NCI-H146 (cell line): Measurements from ENCODE around the gene KBTBD7.

Experiments
- DNase-seq: peaks from one replicate; lab custom pipeline; 2025; lab: John Stamatoyannopoulos, UW

The KBTBD7 gene, protein sequence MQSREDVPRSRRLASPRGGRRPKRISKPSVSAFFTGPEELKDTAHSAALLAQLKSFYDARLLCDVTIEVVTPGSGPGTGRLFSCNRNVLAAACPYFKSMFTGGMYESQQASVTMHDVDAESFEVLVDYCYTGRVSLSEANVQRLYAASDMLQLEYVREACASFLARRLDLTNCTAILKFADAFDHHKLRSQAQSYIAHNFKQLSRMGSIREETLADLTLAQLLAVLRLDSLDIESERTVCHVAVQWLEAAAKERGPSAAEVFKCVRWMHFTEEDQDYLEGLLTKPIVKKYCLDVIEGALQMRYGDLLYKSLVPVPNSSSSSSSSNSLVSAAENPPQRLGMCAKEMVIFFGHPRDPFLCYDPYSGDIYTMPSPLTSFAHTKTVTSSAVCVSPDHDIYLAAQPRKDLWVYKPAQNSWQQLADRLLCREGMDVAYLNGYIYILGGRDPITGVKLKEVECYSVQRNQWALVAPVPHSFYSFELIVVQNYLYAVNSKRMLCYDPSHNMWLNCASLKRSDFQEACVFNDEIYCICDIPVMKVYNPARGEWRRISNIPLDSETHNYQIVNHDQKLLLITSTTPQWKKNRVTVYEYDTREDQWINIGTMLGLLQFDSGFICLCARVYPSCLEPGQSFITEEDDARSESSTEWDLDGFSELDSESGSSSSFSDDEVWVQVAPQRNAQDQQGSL

DNA sequence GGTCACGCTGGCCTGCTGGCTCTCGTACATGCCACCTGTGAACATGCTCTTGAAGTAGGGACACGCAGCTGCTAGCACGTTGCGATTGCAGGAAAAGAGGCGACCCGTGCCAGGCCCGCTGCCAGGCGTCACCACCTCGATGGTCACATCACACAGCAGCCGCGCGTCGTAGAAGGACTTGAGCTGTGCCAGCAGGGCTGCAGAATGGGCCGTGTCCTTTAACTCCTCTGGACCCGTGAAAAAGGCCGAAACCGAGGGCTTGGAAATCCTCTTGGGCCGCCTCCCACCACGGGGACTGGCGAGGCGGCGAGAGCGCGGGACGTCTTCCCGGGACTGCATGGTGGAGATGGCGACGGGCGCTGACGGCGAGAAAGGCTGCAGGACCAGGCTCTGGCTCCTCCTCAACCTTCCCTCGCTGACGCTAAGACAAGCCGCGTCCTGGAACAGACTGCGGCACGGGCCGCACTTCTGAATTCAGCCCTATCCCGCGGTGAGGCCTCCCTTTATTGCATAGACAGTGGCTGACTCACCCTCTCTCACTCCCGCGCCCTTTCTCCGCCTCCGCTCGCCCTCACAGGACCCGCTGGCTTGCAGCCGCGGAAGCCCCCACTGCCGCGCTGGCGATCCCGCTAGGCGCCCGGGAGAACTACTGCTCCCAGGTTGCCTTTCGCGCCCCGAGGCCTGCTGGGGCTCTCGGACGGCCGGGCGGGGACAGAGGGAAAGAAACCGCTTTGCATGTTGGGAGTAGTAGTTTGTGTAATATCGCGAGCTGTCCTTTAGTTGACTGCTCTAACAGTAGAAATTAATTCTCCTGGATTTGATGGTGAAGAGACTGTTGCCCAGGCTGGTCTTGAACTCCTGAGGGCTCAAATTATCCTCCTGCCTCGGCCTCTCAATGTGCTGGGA is at the start of gene KBTBD7:
Gene KBTBD7, minus strand, starts transcription at position 651 of the 906 bp plus-strand sequence. Its CDS starts 312 bp downstream, at position 339.
- peak; percentile 92 for DNase-seq

DNA sequence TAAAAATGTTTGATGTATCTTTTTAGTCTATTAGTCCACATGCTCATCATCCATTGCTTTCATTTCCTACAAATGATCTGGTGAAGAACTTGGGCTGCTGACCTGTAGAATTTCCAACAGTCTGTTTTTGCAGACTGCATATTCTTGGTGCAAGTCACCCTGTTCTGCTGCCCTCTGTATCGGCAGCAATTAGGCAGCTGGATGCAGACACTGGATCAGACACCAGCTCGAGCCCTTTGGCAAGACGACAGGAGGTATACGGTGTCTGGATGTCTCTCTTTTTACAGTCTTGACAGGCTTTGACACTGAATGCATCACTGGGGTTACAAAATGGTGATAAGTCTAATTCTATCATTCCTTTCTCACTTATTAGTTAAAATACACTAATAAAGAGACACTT is 47.3 kb upstream of the KBTBD7 start:
- no peak for DNase-seq

DNA sequence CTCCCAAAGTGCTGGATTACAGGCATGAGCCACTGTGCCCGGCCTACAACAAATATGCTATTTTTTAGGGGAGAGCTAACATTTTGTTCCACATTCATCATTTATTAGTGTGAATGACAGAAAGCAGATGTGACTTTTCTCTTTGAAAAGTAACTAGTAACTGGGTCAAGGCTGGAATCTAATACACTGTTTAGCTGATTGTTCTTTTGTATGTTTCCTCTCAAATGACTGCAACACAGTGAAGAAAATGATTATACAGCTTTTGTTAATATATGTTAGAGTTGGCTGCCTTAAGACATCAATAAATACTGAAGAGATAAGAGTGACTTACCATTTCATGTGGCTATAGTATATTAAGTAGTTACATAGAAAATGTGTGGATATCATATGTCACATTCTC is 42.0 kb upstream of the KBTBD7 start:
- DNase-seq = no peak

DNA sequence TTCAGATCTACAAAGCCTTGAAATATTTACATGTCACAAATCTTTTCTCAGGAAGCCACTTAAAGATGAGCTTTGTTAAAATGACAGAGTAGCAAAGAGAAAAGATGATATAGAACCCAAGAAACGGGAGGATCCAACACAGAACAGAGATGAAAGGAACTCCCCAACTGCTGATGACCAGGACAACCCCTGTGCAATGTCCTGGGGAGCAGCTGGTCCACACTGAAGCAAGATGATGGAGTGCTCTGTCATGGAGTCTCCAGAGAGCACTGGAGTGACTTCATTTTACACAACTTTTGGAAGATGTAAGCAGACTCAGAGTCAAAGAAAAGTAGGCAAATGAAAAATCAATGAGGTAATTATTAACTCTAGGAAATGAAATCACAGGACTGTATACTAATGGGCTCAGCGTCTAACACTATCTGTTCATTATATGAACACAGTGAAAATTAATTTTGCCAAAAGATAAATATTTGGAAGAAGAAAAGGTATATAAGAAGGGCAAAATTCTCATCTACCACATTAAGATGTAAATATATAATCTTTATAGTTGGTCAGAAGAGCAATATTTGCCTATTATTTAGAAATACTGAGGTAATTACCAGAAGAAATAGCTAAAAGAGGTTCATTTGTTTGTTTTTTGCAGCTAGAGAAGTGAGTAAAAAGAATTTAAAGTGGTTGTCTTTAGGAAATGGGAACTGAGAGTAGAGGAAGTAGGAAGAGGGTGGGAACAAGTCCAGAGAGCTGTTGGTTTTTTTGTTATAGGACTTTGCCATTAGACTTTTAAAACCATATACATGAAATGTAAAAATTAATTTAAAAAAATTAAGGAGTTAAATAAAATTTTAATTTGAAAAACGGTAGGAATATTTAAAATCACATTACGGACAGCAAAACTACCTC is 38.5 kb upstream of the KBTBD7 start:
- DNase-seq = no peak

DNA sequence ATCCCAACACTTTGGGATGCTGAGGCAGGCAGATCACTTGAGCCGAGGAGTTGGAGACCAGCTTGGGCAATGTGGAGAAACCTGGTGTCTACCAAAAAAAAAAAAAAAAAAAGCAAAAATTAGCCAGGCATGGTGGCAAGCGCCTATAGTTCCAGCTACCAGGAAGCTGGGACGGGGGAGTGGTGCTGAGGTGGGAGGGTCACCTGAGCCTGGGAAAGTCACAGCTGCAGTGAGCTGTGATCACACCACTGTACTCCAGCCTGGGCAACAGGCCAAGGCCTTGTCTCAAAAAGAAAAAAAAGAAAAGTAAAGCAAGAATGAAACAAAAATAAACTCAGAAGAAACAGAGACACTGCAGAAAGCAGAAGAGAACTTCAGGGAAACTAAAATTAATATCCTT is 37.4 kb upstream of the KBTBD7 start:
- peak; percentile 4 for DNase-seq

DNA sequence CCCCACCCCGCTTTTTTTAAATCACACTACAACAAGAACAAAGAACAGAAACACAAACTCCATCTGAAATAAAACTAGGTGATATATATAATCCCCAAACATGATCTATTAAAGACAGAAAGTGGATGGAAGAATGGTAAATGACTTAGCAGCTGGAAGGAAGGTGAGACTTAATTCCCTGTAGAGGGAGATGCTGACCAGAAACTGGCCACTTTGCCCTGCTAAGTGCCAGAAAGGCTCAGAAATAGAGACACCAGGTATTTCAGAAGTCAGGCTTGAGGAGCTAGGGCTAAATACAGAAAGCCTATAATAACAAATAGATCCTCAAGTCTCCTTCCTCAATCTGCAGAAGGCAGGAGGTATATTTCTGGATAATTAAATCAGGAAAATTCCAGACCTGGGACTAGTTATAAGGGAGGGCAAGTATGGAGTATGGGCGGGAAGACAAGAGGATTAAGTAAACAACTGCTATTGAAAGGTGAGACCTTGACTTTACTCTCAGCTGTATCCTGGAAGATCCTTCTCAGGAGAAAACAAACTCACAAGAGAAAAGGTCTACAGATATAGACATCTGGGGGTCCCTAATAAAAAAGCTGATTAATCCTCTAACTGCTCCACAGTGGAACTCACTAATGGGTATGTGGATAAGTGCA is 36.8 kb upstream of the KBTBD7 start:
- DNase-seq = no peak

DNA sequence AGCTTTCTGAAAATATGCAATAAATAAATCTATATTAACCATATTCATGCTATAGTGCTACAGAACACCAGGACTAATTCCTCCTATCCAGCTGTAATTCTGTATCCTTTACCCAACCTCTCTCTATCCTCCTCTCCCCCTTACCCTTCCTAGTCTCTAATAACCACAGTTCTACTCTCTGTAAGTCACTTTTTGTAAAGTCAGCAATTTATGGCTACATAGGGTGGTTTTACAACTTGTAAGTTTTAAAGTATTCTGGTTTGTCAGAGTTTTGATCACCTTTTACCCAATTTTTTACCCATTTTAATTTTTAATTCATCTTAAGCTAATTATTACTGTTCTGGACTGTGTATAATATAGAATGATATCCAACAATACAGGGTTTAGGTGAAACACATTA is 35.0 kb upstream of the KBTBD7 start:
- no peak for DNase-seq

DNA sequence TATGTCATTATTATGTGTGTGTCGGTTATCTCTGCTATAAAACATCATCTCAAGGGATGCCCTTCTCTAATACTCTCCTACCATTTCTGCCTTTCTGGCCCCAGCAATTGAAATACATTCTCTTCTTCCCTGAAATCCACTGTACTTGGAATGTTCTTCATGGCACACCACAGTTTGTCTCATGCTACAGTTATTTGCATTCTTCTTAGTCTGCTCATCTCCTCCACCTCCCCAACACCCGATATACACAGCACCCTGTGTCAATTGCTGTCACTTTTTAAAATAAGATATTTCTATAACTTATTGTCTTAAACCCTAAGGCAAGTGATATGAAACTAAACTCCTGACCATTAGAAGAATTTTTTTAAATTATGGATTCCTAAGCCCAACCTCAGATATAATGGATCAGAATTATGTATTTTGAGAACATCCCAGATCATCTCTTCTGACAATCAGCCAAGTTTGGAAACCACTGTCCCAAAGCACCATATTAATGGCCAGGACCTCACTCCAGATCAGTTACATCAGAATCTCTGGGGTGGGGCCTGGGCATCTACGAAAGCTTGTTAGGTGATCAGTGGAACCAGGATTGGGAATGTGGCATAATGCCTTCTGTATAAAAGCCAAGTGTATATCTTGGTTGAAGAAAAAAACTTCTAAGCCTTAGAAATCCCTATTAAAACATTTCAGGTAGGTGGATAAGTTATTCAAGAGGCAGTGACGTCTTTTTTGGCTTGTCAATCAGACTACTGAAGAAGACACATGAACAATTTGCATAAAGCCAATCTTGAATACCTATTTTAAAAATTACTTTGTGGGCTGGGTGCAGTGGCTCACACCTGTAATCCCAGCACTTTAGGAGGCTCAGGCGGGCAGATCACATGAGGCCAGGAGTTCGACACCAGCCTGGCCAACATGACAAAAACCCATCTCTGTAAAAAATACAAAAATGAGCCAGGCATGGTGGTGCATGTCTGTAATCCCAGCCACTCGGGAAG is 30.0 kb upstream of the KBTBD7 start:
- DNase-seq = no peak

DNA sequence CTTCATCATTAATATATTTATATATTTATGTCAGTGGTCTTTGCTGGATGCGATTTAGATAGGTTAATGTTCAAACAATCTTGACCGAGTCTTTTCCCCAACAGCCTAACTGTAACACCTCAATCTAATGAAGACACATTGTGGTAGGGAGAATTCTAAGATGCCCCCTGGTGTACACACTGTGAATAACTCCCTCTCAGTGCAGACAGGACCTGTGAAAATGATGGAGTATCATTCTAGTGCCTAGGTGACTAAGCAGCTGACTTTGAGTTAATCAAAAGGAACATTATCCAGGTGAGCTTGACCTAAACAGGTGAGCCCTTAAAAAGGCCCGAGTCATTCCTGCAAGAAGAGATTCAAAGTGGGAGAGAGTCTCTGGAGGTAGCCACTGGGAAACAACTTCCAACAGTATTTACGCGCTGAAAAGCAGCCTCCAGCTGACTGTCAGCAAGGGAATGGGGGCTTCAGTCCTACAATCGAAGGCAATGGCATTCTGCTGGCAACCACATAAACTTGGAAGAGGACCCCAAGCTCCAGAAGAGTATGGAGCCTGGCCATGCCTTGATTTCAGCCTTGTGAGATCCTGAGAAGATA is 28.0 kb upstream of the KBTBD7 start:
- peak; percentile 49 for DNase-seq

DNA sequence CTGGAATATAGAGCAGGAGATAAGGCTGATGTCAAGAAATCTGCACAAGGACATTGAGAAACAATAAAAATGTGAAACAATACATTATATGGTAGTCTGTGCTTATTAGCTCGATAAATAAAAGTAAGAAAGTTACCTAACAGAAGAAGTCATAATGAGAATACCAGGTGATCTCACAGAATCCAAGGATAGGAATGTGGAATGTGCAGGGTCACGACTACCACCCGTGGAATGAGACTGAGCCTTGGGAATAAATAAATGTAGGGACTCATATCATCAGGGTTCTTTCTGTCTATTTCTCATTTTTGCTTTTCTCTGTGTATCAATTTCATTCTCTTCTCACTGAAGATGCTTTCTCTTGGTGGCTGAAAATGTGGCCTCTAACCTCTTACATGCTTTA is 26.0 kb upstream of the KBTBD7 start:
- no peak for DNase-seq

DNA sequence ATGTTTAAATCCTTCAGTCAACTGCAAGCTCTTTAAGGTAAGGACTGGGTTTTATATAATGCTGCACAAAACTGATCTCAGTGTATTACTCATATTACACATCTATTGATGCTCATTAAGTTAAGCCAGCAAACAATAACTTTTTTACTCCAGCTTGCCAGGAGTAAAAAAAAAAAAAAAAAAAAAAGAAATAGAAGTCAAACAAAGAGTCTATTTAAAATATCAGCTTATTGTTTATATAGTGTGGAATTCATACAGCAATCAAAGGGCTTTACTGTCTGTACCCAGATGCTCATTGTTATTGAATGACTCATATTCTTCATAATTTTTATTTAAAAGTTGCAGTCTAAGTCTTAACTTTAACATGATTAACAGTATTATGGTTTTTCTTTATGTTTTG is 21.8 kb upstream of the KBTBD7 start:
- DNase-seq = no peak

DNA sequence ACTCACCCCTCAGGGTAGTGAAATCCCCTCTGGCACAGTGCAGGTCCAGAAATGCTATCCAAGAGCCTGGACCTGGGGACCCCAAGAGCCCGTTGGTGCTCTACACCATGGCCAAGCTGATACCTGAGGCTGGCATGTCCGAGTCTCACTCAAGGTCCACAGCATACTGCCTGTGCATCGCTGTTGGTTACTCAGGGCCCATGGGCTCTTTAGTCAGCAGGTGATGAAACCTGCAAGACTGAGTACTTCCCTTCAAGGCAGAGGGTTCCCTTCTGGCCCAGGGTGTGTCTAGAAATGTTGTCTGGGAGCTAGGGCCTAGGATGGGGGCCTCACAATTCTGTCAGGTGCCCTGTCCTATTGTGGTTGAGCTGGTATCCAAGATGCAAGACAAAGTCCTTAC is 19.6 kb upstream of the KBTBD7 start:
- no peak for DNase-seq

DNA sequence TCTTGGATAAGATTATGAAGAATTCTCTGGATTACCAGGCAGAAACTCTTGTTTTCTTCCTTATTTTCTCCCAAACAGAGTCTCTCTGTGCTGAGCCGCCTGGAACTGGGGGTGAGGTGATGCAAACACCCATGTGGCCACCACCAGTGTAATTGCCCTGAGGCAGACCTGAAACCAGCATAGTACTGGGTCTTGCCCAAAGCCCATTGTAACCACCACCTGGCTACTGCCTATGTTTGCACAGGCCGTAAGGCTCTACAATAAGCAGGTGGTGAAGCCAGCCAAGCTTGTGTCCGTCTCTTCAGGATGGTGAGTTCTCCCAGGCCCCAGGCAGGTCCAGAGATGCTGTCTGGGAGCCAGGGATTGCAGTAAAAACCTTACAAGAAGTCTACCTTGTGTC is 18.9 kb upstream of the KBTBD7 start:
- peak; percentile 94 for DNase-seq

DNA sequence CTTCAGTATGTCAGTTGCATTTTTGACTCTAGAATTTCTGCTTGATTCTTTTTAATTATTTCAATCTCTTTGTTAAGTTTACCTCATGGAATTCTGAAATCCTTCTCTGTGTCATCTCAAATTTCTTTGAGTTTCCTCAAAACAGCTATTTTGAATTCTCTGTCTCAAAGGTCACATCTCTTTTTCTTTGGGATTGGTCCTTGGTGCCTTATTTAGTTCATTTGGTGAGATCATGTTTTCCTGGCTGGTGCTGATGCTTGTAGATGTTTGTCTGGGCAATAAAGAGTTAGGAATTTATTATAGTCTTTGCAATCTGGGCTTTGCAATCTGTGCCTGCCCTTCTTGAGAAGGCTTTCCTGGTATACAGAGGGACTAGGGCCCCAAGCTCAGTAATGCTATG is 18.5 kb upstream of the KBTBD7 start:
- peak; percentile 24 for DNase-seq

DNA sequence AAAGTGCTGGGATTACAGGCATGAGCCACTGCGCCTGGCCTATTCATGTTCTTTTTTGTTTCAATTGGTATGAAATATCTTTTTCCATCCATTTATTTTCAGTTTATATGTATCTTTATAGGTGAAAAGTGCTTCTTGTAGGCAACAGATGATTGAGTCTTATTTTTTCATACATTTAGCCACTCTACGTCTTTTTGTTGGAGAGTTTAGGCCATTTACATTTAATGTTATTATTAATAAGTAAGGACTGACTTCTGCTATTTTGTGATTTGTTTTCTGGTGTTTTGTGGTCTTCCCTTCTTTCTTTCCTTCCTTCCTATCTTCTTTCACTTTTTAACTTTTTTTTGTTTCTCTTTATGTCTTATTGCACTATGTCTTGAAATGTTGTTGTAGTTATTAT is 16.7 kb upstream of the KBTBD7 start:
- DNase-seq = no peak

DNA sequence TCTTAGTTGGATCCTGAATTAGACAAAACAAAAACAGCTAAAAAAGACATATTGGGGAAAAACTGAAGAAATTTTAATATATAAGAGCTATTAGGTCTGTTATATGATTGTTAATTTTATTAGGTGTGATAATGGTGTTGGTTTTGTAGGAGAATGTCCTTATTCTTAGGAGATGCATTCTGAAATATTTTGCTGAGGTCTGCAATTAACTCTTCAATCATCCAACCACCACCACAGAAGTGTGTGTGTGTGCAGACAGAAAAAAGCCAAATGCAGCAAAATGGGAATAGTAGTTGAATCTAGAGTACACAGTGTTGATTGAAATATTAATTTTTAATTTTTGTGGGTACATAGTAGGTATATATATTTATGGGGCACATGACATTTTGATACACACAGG is 12.1 kb upstream of the KBTBD7 start:
- DNase-seq = no peak

DNA sequence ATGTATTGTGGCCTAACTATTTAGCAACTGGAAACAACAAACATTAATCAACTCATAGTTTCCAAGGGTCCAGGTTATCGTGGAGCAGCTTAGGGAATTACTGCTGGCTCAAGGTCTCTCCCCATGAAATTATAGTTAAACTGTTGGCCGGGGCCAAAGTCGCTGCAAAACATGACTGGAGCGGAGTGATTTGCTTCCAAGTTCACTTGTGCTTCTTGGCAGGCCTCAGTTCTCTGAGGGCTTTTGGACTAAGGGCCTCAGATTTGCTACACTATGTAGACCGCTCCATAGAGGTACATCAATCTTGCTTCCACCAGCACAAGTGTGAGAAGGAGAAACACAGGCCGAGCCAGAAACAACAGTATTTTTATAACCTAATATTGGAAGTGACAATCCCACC is 9.4 kb upstream of the KBTBD7 start:
- no peak for DNase-seq

DNA sequence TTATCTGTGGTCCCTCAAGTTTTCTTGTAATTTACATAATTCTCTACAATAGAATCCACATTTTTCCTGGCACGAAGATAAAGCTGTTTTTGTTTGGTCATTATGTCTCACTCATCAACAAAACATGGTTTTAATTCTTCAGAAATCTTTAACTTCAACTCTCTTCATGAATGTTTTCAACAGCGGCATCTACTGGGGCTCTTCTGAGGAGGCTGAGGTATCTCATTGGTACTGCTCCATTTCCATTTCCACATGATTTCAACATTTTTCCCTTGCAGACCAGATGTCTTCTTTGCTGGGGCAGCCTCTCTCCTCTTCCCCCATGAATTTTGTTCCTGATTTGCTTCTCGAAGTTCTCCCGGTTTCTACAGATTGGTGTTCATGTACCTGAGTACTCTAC is 5.8 kb upstream of the KBTBD7 start:
- DNase-seq = no peak

DNA sequence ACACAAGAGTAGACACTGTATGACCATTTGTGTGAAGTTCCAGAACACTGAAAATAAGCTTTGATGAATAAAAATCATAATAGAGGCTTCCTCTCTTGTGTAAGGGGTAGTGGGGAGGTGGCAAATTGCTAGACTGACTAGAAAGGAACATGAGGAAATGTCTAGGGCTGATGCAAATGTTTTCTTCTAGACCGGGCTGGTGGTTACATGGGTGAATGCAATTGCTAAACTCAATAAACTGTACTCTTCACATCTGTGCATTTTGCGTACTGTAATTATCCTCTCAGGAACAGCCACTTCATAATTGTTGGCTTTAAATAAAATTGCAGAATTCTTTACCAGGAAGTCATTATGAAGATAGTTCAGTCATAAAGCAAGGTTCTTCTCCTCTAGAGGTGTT is 5.2 kb upstream of the KBTBD7 start:
- no peak for DNase-seq
